HG02943 (cell line): ENCODE data around the gene DENND1A.
"Not testable (repeated sequence)": the region's sequence is repeated elsewhere in the genome, so short reads cannot be mapped to it uniquely, and the experiment has no call there.

Experiments used
- ATAC-seq: cut with Tn5 transposase; IDR thresholded peaks from one replicate; pipeline ENCODE4 v1.9.1; 2021; ENCODE audit warnings: mild to moderate bottlenecking, low read depth, moderate library complexity; ENCODE audit not compliant: unreplicated experiment

The DENND1A gene

DNA sequence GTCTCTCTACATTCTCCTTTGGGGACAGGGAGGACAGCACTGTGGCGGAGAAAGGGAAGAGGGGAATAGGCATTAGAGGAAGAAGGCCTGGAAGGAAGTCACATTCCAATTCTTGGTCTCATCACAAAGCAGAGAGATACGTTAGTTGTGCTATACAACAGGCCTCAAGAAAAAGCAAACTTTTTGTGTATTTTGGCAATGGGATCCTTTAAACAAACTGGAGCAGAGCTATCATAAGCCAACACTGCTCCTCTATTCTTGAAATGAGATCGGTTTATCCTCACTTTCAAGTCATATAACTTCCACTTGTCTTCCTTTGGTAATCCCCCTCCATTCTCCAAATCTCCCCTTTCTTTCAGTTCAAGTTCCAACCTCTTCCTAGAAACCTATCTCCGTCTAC lies 6.5 kb downstream of the DENND1A start:
- ATAC-seq, result no peak

GRCh38 chr9:123922911-123923310 lies 7.0 kb downstream of the DENND1A start:
- no peak for ATAC-seq

DNA sequence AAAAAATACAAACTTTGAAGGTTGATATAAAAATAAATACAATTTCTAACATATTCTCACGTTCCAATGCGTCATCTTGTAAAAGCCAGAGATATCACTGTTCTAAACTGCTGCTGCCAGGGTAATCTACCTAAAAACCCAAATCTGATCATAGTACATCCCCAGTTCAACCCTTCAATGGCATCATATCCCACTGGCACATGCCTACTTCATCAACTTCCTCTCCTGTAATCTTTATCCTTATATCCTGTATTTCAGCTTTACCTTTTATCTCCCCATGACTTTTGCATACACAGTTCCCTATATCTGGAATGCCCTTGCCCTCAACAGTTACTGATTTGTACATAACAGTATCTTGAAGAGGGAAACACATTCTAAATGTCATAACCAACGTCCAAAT lies 7.5 kb downstream of the DENND1A start:
- no peak for ATAC-seq

- no peak for ATAC-seq
Observed at GRCh38 chr9:123914517-123915196, 15.3 kb downstream of the DENND1A start.

DNA sequence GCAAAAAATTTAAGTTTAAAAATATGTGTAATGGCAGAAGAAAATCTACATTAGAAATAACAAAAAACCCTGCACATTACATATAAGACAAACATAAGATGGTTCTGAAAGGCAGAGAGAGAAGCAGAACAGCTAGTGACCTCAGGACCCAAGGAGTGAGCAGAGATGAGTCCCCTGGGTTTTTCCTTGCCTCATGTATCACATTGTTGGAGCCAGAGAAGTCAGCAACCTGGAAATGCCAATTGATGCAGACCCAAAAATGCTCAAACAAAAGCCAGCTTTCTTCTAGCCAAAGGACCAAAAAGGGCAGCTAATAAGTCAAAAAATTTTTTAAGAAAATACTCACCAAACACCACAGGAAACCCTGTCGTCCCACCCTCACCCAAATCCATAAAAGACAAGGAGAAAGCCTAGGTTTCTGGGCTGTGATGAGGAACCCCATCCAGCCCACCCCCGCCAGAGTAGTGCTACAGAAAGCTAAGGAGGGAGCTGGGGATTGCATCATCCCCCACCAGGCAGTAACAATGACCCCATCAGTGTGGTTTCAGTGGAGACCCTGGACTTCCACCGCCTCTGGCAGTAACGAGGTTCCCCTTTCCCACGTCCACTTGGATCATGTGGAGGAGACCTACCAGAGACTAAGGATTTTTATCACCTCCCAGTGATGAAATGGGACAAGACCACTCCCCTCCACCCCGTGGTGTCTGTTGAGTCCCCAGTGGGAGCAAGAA lies 17.6 kb downstream of the DENND1A start:
- no peak for ATAC-seq

DNA sequence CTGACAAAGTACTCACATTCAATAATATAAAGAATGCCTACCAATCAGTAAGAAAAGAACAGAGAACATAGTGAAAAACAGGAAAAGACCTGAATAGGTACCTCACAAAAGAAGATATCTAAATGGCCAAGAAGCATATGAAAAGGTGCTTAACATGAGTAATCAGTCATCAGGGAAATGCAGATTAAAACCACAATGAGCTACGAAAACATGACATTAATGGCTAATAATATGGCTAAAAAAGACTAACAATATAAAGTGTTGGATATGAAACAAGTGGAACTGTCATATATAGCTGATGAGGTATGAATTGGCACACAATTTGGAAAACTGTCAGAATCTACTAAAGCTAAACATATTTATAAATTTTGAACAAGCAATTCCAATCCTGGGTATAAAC lies 18.9 kb downstream of the DENND1A start:
- ATAC-seq, result no peak

- not testable (repeated sequence) for ATAC-seq
Observed at GRCh38 chr9:123909192-123909591, 20.7 kb downstream of the DENND1A start.

GRCh38 chr9:123903550-123903949 lies 26.4 kb downstream of the DENND1A start:
- not testable (repeated sequence) for ATAC-seq

- ATAC-seq, result no peak
Observed at GRCh38 chr9:123894822-123895221, 35.1 kb downstream of the DENND1A start.

DNA sequence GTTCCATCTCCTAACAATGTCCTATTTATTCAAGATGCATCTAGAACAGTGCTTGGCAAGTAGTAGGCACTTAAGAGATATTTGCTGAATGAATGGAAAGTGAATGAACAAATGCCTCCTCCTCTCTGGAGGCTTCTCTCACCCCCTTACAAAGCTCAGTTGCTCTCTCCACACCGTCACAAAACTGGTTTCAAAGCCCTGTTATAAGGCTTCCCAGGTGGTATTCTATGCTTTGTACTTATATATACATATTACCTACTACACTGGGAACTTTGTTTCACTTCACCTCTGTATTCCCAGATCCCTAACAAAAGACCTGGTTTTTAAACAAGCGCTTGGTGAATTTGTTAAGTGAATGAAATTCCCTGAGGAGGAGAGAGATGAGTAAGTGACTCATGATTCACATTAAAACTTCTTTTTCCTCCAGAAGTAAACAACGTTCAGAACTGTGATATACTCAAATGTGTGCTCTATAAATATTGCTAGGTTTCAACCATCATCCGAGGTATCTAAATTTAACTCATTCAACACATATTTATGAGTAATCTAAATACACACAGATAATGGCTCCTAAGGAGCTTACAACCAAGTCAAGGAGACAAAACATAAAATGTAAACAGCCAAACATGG lies 36.0 kb downstream of the DENND1A start:
- ATAC-seq, result no peak

DNA sequence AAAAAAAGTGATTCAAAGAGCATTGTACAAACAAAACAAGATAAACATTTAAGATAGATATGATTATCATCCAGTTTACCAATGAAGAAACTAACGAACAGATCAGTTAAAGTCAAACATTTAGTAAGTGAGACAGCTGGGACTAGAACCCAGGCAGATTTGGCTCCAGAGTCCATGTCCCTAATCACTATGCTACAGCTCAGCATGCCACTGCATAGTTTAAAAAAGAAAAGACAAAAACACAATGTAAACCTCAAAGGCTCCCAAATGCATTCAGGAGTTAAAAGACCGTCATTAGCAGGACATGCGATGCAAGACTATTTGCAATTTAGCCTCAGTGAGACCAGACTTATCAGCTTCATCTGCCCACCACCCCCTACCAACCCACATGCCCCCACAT lies 36.8 kb downstream of the DENND1A start:
- ATAC-seq, result no peak

DNA sequence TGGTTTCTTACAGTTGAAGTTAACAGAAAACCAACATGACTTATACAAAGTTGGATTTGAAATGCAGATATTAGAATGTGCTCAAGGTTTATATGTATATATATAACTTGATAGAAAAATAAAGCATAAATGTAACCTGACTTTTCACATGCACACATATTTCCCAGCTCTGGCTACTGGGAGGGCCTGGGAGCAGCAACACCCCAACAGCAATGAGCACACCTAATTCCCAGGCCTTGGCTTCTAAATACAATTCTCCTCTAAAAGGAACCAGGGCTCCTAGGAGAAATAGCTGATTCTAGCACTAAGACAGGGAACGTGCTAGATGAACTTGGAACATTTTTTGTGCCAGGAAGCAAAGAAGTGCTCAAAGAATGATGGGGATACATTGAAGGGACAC lies 42.1 kb downstream of the DENND1A start:
- no peak for ATAC-seq

DNA sequence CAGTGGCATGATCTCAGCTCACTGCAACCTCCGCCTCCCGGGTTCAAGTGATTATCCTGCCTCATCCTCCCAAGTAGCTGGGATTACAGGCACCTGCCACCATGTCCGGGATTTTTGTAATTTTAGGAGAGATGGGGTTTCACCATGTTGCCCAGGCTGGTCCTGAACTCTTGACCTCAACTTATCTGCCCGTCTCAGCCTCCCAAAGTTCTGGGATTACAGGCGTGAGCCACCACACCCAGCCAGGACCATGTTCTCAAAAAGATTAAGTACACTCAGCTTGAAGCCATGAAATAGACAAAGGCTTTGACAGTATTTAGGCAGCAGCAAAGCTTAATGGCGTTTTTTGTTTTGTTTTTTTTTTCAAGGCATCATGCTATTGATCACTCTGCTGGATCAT lies 44.1 kb downstream of the DENND1A start:
- ATAC-seq, result not testable (repeated sequence)

- no peak for ATAC-seq
Observed at GRCh38 chr9:123883634-123884033, 46.3 kb downstream of the DENND1A start.

DNA sequence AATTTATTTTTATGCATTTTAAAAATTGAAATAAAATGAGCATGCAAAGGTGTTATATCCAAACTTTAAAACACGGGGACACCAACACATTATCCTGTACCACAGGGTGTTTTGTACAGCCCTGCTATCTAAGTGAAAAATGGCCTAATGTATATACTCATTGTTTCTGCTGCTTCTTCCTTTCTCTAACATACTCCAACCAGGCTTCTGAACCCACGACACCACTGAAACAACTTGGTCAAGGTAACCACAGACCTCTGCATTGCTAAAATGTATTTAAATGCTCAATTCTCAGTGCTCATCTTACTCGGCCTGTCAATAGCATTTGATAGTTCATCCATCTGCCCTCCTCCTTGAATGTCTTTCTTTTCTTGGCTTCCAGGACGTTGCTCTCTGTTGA lies 48.3 kb downstream of the DENND1A start:
- no peak for ATAC-seq

DNA sequence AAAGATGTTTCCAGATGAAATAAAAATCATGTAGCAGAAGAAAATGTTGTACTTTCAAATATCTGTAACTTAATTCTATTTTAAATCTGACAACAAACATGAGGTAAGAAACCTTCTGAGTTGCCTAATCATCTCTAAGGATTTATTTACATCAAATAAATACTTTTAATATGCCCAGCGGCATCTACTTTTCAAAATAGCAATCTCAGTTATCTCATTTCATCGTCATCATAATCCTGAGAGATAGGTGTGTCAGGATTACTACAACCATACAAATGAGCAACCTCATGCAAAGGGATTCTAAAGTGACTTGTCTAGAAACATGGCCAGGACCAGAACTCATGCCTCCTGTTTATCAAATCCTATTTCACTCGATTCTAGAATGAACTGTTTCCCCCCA lies 49.5 kb downstream of the DENND1A start:
- no peak for ATAC-seq

- no peak for ATAC-seq
Observed at GRCh38 chr9:123876750-123877149, 53.2 kb downstream of the DENND1A start.

DNA sequence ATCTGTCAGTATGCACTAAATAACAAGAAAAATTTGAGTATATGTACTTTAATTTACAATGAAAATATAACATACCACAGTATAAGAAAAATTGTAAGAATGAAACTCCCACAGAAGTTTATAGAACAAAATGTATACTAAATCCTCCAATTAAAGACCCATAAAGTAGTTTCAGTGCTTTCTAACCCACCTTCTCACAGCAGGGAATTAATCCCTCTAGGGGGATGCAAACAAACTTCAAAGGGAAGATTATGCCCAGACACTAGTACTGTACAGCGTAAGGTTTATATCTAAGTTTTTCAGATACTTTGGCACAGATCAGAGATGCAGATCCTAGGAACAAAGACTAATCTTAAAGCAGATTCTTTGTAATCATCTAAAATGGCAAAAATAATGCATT lies 57.2 kb downstream of the DENND1A start:
- no peak for ATAC-seq

DNA sequence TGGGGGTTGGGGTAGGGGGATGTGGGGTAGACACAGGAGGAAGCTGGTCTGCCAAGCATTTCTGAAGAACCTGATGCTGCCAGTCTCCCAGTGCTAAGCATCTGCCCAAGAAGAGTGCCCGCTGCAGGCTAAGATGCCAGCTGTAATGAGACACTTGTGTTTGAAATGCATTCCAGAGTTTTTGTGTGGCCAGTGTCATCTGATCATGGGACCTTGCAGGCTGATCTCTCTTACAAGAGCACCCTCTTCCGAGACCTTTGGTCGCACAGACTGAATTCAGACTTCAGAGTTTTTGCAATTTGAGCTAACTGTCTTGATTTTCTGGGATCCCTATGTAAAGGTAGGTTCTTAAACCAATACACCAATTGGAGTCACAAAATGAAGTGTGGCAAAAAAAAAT lies 58.1 kb downstream of the DENND1A start:
- ATAC-seq, result no peak

DNA sequence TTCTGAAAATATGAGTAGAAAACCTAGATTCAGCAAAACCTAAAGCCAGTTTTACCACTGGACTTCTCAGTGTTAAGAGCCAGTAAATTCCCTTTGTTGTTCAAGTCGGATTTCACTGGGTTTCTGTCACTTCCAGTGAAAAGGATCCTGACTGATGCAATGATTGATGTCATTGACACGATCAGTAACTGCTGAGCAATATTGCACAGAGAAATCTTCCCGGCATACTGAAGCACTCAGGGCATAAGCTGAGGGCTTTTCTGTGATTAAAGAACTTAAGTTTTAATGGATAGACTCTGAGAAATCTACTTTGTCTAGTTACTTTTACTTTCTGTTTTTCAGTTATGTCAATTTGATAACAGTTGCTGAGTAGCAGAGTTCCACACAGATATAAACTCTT lies 61.9 kb downstream of the DENND1A start:
- ATAC-seq, result no peak

- ATAC-seq, result no peak
Observed at GRCh38 chr9:123867034-123867433, 62.9 kb downstream of the DENND1A start.

- no peak for ATAC-seq
Observed at GRCh38 chr9:123866497-123866896, 63.4 kb downstream of the DENND1A start.
